ENCODE data around the gene TMOD2.
A peak's percentile ranks its signal among the peaks of the same experiment; 100 is the strongest.

Gene TMOD2

GRCh38 chr15:51724199-51724598 is 27.2 kb upstream of the TMOD2 start:
- no peak for TF ChIP-seq CTCF (conservative IDR thresholded peaks at IDR 0.05; ENCODE audit: low read length)
- TF ChIP-seq EZH2phosphoT487 (IDR thresholded peaks at IDR 0.05; ENCODE audit: borderline replicate concordance) = no peak
- H3K36me3 ChIP-seq (ENCODE audit: insufficient read depth, low read length) = peaks cover 42% of the 10 kb centered on the region
- peak overlapping the region; percentile 24 for H3K4me2 ChIP-seq (ENCODE audit: low read depth, low read length, poor library complexity, severe bottlenecking)
- no peak overlapping the region for H3K4me3 ChIP-seq (ENCODE audit: low read length, poor library complexity, severe bottlenecking)
- no peak overlapping the region for H2AFZ ChIP-seq (ENCODE audit: low read length)
- peaks cover 20% of the 10 kb centered on the region for H4K20me1 ChIP-seq (ENCODE audit: insufficient read depth, low read length, poor library complexity, severe bottlenecking)
- H3K27me3 ChIP-seq (ENCODE audit: insufficient read depth, low read length, poor library complexity, severe bottlenecking) = no peaks in the 10 kb centered on the region
- peaks cover 2% of the 10 kb centered on the region; the same call in 1 of the 2 replicates for H3F3A ChIP-seq (ENCODE audit: low read depth)
- H3K9ac ChIP-seq (ENCODE audit: low read depth, low read length, poor library complexity, severe bottlenecking) = no peak overlapping the region
- H3K9me2 ChIP-seq (replicated peaks; ENCODE audit: low read depth, low read length) = no peaks in the 10 kb centered on the region
- peaks cover 38% of the 10 kb centered on the region for H3K79me2 ChIP-seq (ENCODE audit: insufficient read depth, low read length)
- H3K9me3 ChIP-seq (ENCODE audit: insufficient read depth, low read depth, low read length) = no peaks in the 10 kb centered on the region
- peaks cover 28% of the 10 kb centered on the region for H3K4me1 ChIP-seq (ENCODE audit: insufficient read depth, low read length, poor library complexity, severe bottlenecking)

GRCh38 chr15:51724673-51725072 is 26.7 kb upstream of the TMOD2 start:
- TF ChIP-seq EZH2phosphoT487 (IDR thresholded peaks at IDR 0.05; ENCODE audit: borderline replicate concordance) (no peak), CTCF (conservative IDR thresholded peaks at IDR 0.05; ENCODE audit: low read length) (no peak)
- Histone ChIP-seq H4K20me1 (ENCODE audit: insufficient read depth, low read length, poor library complexity, severe bottlenecking) (peaks cover 20% of the 10 kb centered on the region), H3K4me1 (ENCODE audit: insufficient read depth, low read length, poor library complexity, severe bottlenecking) (peaks cover 28% of the 10 kb centered on the region), H3K9ac (ENCODE audit: low read depth, low read length, poor library complexity, severe bottlenecking) (no peak overlapping the region), H3K9me2 (replicated peaks; ENCODE audit: low read depth, low read length) (no peaks in the 10 kb centered on the region), H3K4me3 (ENCODE audit: low read length, poor library complexity, severe bottlenecking) (no peak overlapping the region), H3K79me2 (ENCODE audit: insufficient read depth, low read length) (peaks cover 43% of the 10 kb centered on the region), H3F3A (ENCODE audit: low read depth) (peaks cover 2% of the 10 kb centered on the region; the same call in 1 of the 2 replicates), H3K4me2 (ENCODE audit: low read depth, low read length, poor library complexity, severe bottlenecking) (peak overlapping the region; percentile 24), H3K27me3 (ENCODE audit: insufficient read depth, low read length, poor library complexity, severe bottlenecking) (no peaks in the 10 kb centered on the region), H3K36me3 (ENCODE audit: insufficient read depth, low read length) (peaks cover 42% of the 10 kb centered on the region), H2AFZ (ENCODE audit: low read length) (no peak overlapping the region), H3K9me3 (ENCODE audit: insufficient read depth, low read depth, low read length) (no peaks in the 10 kb centered on the region)

- H3K36me3 ChIP-seq (ENCODE audit: insufficient read depth, low read length) = peaks cover 24% of the 10 kb centered on the region
- H3K9ac ChIP-seq (ENCODE audit: low read depth, low read length, poor library complexity, severe bottlenecking) = no peak overlapping the region
- peaks cover 43% of the 10 kb centered on the region for H3K4me1 ChIP-seq (ENCODE audit: insufficient read depth, low read length, poor library complexity, severe bottlenecking)
- peaks cover 61% of the 10 kb centered on the region for H3K79me2 ChIP-seq (ENCODE audit: insufficient read depth, low read length)
- TF ChIP-seq EZH2phosphoT487 (IDR thresholded peaks at IDR 0.05; ENCODE audit: borderline replicate concordance) (no peak), CTCF (conservative IDR thresholded peaks at IDR 0.05; ENCODE audit: low read length) (no peak)
- peaks cover 2% of the 10 kb centered on the region; the same call in 1 of the 2 replicates for H3F3A ChIP-seq (ENCODE audit: low read depth)
- peaks cover 20% of the 10 kb centered on the region for H4K20me1 ChIP-seq (ENCODE audit: insufficient read depth, low read length, poor library complexity, severe bottlenecking)
- no peaks in the 10 kb centered on the region for H3K27me3 ChIP-seq (ENCODE audit: insufficient read depth, low read length, poor library complexity, severe bottlenecking)
- H2AFZ ChIP-seq (ENCODE audit: low read length) = no peak overlapping the region
- H3K4me3 ChIP-seq (ENCODE audit: low read length, poor library complexity, severe bottlenecking) = no peak overlapping the region
- H3K9me3 ChIP-seq (ENCODE audit: insufficient read depth, low read depth, low read length) = no peaks in the 10 kb centered on the region
- no peaks in the 10 kb centered on the region for H3K9me2 ChIP-seq (replicated peaks; ENCODE audit: low read depth, low read length)
- no peak overlapping the region for H3K4me2 ChIP-seq (ENCODE audit: low read depth, low read length, poor library complexity, severe bottlenecking)
These were observed 24.9 kb upstream of the TMOD2 start for GRCh38 chr15:51726302-51727073.

Data from Loucy (cell line).